HL-60/S4 (cell line): ENCODE measurements around the gene GUCY1A1.
"Not testable (repeated sequence)": the region's sequence is repeated elsewhere in the genome, so short reads cannot be mapped to it uniquely, and the experiment has no call there.

ENCODE experiments used
- in situ Hi-C: fragments of 300-500 bp; cut with MboI; formaldehyde crosslinking; loops from 2 replicates; pipeline ENCODE4 v1.14.3; 2022; ENCODE audit warnings: low sequenced_read_pairs

The GUCY1A1 gene, protein sequence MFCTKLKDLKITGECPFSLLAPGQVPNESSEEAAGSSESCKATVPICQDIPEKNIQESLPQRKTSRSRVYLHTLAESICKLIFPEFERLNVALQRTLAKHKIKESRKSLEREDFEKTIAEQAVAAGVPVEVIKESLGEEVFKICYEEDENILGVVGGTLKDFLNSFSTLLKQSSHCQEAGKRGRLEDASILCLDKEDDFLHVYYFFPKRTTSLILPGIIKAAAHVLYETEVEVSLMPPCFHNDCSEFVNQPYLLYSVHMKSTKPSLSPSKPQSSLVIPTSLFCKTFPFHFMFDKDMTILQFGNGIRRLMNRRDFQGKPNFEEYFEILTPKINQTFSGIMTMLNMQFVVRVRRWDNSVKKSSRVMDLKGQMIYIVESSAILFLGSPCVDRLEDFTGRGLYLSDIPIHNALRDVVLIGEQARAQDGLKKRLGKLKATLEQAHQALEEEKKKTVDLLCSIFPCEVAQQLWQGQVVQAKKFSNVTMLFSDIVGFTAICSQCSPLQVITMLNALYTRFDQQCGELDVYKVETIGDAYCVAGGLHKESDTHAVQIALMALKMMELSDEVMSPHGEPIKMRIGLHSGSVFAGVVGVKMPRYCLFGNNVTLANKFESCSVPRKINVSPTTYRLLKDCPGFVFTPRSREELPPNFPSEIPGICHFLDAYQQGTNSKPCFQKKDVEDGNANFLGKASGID

GRCh38 chr4:155666344-155667221, at the start of gene GUCY1A1:
Gene GUCY1A1 (plus strand): TSS chr4:155666848. CDS start chr4:155696868, 30,020 bp downstream.
- in situ Hi-C loops: no loop called here

- in situ Hi-C loops: no loop called here
Measured at GRCh38 chr4:155617296-155617695, 49.4 kb upstream of the GUCY1A1 start.

GRCh38 chr4:155618183-155618838, 48.3 kb upstream of the GUCY1A1 start:
- in situ Hi-C loops: no loop called here

GRCh38 chr4:155620637-155621036, 46.0 kb upstream of the GUCY1A1 start:
- in situ Hi-C loops: no loop called here

GRCh38 chr4:155624478-155624877, 42.2 kb upstream of the GUCY1A1 start:
- in situ Hi-C loops: no loop called here

DNA sequence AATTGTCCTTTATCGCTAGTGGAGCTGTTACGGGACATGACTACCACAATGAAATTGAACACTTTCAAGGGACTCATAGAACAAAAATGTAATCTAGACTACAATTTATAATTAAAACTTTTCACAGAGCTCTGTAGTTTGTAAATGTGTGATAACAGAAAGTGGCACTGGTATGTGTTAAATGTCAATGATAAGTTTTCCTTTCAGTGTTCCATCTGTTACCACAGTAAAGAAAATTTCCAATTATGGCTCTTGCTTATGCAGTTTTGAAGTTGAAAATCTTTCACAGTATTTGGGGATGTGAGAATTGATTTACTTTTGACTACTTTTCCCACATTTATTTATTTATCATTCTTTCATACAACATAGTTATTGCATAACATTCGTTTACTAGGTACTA, 40.1 kb upstream of the GUCY1A1 start:
- in situ Hi-C loops: no loop called here

DNA sequence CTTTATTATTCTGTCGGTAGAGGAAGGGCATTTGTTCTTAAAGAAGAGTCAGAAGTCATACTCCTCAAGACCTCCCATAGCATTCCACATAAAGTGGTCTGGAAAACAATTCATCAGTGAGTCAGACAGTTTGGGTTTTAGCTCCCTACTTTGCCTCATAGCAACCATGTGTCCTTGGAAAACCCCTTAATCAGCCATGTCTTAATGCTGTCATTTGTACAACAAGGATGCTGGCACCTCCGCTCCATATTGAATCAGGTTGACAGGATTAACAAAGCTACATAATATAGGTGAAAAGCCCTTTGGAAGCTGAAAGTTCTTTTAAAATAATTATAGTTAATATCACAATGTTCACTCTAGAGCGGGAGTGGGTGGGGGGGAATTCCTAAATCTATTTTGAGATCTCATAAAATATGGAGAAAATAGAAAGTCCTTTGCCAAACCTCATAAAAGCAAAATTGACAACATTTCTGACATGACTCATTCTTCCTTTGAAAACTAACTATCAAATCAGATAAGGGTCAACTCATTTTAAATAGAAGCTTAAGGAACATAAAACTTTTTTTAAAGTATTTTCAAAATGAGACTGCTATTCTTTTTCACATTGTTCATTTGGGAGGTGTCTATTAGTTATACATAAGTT, 37.3 kb upstream of the GUCY1A1 start:
- in situ Hi-C loops: no loop called here

DNA sequence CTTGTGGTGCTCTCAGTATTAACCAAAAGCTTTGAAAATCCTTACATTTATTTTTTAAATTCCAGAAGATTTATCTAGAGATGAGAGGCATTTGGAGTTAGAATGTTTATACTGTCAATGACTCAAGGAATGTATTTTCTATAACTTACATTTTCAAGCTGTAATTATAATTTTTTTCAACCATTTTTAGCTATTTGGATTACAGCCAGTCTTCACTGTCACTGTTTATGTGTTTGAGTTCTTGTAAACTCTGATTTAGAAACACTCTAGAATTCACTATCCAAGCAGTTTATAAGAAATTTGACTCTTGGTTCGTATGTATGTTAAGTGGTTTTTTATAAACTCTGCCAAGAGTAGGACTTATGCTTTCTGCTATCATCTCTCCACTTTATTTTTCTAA, 36.7 kb upstream of the GUCY1A1 start:
- in situ Hi-C loops: no loop called here

DNA sequence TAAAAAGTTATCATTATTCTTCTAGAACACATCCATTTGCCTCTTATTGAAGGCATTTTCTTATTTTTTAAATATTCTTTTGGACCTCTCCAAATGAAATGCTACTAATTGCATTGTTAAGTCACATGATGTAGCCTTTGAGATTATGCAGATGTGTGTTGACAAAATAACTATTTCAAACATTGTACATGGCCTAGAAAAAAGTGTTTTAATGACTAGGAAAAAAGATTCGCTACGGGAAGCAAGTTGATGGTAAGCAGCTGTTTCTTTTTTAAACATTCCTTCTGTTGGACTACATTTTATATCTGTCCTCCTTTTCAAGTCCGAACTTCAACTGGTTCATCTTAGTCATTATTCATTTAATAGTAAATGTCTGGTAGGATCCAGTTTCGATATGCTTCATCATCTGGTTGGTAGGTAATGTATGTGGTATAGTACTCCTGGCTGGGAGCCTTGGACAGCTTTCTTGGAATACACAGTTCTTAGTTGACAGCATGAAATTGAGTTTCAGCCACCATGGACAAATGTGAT, 34.3 kb upstream of the GUCY1A1 start:
- in situ Hi-C loops: no loop called here

DNA sequence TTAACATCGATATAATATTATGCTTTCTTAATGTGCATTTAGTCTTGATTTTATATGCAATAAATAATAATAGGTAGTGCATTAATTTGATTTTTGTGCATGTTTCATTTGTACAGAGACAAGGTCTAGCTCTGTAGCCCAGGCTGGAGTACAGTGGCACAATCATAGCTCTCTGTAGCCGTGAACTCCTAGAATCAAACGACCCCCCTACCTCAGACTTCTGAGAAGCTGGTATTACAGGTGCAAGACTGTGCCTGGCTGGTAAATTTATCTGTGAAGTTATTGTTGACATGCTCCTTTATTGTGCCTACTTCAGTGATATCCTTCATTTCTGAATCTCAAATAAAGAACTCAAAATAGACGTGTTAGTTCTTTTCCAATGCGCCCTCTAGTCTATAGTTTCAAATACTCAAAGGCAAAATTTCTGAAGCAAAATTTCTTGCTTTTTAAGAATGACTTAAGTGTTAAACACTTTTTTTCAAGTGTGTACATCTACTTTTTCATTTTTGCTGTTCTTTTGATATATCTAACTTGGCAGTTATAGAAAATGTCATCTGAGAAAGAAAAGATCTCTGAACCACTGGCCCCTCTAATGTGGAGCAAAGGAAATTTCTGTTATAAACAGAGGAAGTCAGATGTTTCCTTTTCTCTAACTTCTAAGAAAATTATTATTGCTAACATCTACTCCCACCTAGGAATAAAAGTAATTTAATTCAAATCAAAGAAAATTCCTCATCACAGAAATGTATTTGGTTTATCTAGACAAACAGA, 28.3 kb upstream of the GUCY1A1 start:
- in situ Hi-C loops: no loop called here

GRCh38 chr4:155639704-155640523, 26.7 kb upstream of the GUCY1A1 start:
- in situ Hi-C loops: no loop called here

DNA sequence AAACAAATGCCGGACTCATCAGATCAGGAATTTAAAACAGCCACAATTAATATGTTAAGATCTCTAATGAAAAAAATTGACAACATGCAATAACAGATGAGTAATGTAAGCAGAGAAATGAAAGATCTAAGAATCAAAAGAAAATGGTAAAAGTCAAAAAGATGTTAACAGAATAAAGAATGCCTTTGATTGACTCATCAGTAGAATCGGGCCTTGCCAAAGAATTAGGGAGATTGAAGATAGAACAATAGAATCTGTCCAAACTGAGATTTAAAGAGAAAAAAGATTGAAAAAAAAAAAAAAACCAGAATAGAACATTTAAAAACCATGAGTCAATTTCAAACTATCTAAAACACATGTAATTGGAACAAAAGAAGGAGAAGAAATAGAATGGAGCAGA, 25.9 kb upstream of the GUCY1A1 start:
- in situ Hi-C loops: no loop called here

DNA sequence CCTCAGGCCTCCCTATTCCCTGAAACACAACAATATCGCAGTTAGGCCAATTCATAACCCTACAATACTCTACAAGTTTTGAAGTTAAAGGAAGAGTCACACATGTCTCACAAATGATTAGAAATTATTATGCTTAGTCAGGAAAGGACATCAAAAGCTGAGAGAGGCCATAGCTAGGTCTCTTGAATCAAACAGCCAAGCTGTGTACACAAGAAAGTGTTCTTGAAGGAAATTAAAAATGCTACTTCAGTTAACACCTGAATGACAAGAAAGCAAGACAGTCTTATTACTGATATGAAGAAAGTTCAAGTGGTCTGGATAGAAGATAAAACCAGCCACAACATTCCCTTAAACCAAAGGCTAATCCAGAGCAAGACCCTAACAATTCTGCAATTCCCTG, 23.6 kb upstream of the GUCY1A1 start:
- in situ Hi-C loops: no loop called here

GRCh38 chr4:155646001-155646400, 20.6 kb upstream of the GUCY1A1 start:
- in situ Hi-C loops: no loop called here

DNA sequence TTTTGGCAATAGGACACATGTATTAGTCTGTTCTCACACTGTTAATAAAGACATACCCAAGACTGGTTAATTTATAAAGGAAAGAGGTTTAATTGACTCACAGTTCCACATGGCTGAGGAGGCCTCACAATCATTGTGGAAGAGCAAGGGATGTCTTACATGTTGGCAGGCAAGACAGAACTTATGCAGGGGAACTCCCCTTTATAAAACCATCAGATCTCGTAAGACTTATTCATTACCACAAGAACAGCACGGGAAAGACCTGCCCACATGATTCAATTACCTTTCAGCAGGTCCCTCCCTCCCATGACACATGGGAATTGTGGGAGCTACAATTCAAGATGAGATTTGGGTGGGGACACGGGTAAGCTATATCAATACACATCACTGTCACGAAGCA, 15.9 kb upstream of the GUCY1A1 start:
- in situ Hi-C loops: not testable (repeated sequence)

GRCh38 chr4:155653052-155653451, 13.6 kb upstream of the GUCY1A1 start:
- in situ Hi-C loops: no loop called here

DNA sequence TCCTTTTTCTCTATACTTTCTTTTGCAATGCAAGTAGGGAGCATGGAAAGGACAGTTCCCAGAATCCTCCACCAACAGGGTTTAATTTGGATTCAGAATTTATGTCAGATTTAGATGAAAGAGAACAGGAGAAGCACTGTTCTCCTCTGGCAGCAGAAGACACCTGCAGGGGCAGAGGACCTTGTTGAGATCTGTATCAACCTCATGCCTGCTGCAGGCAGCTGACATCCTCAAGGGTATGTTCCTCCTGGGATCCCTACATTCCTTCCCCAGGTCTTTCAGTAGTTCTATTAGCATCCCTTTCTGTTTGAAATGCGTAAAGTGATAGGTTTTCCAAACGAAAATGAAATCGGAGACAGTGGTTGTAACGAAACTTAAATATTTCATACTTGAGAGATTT, 10.6 kb upstream of the GUCY1A1 start:
- in situ Hi-C loops: no loop called here

DNA sequence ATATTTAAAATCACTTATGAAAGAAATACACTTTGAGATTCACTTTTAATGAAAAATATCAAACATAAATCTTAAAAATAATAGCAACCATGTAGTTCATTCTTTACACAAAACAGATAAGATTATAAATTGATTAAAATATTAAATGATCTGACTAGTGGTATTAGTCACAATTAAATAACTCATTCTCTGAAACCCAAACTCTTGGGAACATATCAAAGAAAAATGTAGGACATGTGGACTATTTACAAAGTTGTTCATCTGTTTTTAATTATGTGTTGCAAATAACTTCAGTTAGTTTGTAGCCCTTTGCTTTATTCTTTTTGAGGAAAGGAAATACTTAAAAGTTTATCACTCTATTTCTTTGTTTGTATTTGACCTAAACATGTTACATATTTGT, 9.5 kb upstream of the GUCY1A1 start:
- in situ Hi-C loops: no loop called here
